LoVo (cell line): ENCODE results near the gene NR2C2.
"Not testable (repeated sequence)": the region's sequence is repeated elsewhere in the genome, so short reads cannot be mapped to it uniquely, and the experiment has no call there.

Experiments used
- DNase-seq: peaks from one replicate; pipeline ENCODE4 v3.0.0-alpha.2; 2016; ENCODE audit warnings: low spot score

NR2C2 gene

DNA sequence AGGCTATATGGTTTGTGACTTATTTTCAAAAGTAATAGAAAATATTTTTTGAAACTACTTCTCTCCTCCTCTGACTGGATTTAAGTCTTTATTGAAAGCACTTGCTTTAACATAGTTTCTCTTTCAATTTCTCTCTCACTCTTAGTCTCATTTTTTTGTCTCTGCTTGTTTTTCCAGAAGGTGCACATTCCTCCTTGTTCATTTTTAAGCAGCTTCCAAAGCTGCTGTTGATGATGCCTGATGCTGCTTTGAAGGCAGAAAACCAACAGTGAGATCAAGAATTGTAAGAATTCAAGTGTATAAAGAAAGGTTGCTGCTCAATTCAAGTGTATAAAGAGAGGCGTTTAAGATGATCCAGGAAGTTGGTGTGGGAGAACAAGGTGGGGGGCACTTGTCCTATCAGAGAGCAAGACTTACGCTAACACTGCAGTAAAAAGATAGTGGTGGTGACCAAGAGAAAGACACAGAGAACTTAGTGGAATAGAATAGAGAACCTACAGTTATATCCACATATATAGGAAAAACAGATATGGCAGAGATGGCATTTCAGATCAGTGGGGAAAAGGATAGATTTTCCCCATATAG, 12.1 kb downstream of the NR2C2 start:
- no peak for DNase-seq

DNA sequence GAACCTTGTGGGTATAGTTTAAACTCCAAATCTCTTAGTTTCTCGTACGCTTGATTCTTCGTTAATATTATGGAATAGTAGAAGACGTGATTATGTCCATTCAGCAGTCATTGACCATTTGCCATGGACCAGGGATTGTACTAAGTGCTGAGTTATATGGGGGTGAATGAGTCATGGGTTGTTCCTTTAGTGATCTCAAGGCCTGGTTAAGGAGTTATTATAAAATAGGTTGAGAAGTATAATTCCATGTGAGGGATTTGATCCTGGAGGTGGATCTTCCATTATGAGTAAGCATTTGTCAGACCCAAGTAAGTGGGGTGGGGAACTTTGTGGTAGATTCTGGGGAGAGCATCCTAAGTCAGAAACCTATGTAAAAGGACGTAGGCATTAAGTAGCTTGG, 15.4 kb downstream of the NR2C2 start:
- DNase-seq: no peak

DNA sequence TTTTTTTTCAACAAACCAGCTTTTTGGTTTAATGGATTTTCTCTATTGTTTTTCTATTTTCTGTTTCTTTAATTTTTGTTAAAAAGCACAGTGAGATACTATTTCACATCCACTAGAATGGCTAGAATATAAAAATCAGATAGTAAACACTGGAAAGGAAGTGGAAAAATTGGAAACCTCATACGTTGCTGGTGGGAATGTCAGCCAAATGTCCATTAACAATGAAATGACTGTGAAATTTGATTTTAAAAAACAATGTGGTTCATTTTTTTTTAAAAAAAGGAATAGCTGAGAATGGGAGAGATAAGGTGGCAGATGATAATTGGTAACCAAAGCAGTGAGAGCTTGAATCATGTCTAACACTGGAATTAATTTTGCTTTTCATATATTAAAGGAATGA, 19.9 kb downstream of the NR2C2 start:
- no peak for DNase-seq

DNA sequence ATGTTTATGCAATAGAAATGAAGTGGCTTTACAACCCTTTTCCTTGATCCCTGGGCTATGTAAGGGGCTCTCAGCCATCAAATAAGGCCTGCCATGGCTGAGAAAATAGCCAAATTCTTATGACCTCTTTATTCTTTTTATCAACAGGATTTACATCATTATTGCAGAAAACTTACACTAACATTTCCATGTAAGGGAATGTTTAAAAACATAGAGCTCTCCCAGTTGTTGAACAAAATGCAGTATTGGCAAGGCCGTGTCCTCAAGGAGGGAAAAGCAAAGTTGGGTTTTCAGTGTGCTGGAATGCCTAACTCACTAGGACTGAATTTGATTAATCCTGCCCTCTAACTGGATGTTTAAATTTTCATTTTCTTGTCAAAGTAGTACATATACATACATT, 22.3 kb downstream of the NR2C2 start:
- no peak for DNase-seq

DNA sequence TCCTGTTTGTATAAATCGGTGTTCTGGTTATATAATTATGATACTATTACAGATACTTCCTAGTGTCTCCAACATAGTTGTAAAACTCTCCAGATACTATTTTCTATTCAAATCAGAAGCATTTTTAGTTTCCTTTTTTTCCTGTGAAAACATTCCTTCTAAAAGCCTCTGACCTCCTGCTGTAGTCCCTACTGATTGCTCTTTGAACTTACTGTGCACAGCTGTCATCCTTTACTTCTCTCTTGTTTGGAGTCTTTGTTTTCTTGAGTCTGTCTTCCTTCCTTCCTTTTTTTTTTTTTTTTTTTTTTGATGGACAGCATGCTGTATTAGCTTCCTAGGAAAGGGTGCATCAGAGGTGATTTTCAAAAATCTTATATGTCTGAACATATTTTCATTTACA, 28.9 kb downstream of the NR2C2 start:
- DNase-seq: no peak

DNA sequence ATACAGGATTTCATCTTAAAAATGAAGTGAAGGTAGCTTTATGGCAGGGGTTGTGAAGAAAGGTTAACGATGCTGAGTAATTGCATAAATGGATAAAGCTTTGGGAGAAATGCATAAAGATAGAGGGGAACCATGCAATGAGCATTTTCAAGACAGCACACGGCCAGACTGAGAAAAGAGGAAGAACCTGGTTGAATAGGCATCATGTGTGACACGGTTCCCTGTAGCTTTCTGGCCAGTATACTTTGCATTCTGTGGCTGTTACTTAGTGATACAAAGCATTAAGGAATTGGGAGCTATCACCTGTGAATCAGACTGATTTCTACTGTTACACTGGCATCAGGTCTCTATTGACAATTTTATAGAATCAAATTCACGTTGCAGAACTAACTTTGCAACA, 33.3 kb downstream of the NR2C2 start:
- no peak for DNase-seq

DNA sequence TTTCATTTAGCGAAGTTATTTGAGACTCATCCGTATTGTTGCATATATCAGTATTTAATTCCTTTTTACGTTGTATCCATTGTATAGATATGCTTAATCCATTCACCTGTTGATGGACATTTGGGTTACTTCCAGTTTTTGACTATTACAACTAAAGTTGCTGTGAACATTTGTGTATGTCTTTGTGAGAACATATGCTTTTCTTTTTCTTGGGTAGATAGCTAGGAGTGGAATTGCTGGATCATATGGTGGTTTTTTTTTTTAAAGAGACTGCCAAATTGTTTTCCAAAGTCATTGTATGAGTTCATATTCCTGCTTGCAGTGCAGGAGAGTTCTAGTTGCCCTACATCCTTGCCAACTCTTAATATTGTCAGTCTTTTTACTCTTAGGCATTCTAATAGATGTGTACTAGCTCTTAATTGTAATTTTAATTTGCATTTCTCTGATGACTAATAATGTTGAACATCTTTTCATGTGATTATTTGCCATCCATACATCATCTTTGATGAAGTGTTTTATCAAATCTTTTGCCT, 37.3 kb downstream of the NR2C2 start:
- no peak for DNase-seq

DNA sequence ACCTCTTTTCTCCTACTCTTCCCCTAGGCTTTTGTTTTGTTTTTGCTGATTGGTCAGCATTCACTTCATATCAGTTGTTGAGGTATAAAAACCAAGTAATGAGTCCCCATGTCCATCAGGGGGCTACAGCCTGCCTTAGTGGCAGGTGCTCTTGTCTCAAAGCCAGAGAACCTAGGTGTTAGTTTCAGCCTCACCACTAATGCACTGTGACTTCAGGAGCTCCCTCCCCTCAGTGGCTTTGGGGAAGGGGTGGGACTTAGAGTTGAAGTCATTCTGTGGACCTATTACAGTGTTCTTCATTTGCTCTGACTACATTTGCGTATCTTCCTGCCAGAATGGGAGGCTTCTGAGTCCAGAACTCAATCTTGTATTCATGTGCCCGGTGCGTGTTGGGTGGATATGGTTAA, 41.6 kb downstream of the NR2C2 start:
- DNase-seq: no peak

DNA sequence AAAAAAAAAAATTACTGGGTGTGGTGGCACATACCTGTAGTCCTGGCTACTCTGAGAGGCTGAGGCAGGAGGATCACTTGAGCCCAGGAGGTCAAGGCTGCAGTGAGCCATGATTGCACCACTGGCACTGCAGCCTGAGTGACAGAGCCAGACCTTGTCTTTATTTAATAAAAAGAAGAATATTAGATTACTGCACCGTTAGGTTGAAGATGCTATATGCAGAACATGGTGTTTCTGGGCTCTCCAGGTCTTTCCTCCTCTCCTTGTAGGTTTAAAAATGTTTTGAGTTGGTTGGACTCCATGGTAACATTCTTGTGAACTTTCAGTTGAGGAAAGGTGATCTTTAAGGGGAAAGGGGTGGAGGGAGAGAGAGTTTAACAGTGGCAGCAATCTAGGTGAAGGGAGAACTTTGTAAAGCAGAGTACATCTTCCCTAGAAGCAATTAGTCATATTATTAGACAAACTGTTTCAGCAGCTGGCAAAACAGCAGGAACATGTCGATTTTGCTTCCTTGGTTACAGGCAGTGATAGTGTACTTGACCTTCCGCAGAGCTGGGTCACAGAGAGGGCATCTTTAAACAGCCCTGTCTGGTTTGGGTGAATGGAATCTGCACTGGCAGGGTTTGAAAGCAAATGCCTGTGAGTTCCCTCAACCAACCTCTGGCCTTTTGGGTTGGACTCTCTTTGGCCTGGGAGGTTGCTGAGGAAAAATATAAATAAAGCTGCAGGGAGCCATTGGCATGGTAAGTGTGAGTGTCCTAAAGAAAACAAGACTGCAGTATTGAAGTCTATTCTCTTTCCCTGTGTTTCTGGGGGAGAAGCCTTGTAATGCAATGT, 42.8 kb downstream of the NR2C2 start:
- DNase-seq: no peak

DNA sequence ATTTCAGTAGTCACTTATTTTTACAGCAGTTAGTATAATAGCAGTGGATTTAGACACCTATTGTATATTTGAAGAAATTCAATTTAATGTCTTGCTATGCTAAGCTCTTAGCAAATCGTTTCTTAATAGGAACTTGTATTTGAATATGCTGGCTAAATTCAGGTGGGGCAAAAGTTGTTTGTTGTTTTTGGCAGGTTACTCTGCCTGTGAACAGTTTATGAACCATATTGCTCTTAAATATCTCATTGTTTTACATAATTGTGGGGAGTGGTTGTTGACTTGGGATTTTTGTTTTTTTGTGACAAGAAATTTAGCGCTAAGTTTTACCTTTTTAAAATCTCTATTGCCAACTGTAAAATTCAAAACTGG, 43.4 kb downstream of the NR2C2 start:
- no peak for DNase-seq

DNA sequence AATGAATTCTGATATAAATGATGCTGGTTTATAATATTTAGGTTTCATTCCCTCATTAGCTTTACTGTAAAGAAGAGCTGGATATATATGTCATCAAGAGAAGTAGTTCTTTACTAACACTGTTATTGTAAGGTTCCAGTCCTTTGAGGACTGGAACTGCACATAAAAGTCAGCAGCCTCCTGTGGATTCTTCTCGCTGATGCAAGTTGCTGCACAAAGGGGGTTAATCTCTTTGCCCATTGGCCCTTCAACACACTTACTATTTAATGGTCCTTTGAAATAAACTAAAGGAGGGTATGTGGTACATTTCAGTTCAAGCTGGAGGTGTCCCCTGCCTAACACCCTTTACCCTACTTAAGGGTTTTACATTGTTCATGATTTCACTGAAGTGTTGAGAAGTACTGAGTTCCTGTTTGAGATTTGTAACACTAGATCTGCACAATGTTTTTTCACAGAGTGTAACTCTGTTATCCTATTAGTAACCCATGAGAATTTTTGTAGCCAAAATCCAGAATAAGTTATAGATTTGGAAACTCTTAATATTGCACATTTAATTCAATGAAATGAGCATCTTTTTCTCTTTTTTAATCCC, 43.9 kb downstream of the NR2C2 start:
- DNase-seq: no peak

DNA sequence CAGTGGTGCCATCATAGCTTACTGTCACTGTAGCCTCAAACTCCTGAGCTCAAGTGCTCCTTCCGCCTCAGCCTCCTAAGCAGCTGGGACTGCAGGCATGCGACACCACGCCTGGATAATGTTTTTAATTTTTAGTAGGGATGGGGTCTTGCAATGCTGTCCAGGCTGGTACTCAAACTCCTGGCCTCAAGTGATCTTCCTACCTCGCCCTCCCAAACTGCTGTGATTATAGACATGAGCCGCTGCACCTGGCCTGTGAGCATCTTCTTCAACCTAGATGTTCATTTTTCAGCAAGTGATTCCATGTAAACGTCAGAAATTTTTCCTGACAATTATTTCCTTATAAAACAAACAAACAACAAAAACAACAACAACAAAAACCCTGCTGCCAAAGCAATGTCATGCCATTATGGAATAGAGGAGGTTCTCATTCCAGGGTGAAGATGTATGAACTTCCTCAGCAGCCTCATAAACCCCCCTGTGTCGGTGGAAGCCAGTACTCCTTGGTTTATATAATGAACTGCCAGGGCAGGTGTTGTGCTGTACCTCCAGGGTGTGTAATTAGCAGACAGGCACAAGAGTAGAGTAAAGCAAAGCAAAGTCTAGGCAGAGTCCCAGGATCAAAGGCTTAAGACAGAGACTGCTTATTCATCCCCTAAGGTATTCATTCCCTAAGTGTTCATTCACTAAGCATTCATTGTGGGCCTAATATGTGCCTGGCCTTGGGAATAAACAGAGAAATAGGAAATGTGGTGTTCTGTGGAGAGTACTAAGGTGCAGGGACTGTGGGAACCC, 44.6 kb downstream of the NR2C2 start:
- no peak for DNase-seq

DNA sequence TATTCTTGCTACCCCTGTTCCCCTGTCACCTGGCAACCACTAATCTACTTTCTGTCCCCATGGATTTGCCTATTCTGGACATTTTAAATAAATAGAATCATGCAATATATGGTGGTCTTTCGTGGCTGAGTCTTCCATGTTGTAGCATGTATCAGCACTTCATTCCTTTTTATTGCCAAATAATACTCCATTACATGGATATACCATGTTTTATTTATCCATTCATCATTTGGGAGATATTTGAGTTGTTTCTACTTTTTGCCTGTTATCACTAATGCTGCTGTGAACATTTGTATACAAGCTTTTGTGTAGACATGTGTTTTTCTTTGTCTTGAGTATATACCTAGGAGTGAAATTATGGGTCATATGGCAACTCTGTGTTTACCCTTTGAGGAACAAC, 50.6 kb downstream of the NR2C2 start:
- DNase-seq: no peak

DNA sequence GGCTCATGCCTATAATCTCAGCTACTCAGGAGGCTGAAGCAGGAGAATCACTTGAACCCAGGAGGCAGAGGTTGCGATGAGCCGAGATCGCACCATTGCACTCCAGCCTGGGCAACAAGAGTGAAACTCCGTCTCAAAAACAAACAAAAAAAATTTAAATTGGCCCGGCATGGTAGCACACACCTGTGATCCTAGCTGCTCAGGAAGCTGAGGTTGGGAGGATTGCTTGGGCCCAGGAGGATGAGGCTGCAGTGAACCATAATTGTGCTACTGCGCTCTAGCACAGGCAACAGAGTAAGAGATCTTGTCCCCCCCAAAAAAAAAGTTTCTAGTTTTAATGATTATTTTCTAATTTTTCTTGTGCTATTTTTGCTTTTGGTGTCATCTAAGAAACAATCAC, 51.8 kb downstream of the NR2C2 start:
- DNase-seq: not testable (repeated sequence)

DNA sequence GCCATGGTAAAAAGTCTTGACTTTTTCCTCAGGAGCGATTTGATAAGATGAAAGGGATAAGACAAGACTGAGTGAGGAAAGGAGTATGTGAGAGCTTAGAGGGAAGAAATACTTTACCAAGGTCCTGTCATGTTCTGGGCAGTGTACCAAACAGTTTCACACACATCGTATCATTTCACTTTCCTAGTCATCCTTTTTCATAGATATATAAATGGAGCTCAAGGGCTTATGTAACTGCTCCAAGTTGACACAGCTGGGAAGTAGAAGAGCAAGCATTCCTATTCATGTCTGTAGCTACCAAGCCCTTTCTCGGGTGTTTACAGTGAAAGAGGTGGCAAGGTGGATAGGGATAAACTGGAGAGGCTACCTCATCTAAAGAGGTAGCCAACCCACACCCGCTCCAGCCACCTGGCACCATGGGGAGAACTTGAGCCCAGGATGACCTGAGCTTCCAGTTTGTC, 60.3 kb downstream of the NR2C2 start:
- no peak for DNase-seq

DNA sequence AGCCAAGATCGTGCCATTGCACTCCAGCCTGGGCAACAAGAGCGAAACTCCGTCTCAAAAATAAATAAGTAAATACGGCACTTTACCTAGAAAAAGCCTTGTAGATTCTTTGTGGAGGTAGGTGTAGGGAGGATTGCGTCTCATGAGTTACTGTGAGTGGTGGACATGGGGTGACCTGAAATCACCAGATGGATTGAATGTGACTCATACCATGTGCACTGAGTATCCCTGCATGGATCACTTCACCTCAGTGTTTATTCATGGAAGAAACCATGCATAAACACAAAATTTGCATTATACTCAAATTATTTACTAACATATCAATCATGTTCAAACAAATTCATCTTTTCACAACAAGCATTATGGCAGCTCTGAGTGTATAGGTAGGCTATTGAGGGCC, 61.8 kb downstream of the NR2C2 start:
- DNase-seq: no peak

DNA sequence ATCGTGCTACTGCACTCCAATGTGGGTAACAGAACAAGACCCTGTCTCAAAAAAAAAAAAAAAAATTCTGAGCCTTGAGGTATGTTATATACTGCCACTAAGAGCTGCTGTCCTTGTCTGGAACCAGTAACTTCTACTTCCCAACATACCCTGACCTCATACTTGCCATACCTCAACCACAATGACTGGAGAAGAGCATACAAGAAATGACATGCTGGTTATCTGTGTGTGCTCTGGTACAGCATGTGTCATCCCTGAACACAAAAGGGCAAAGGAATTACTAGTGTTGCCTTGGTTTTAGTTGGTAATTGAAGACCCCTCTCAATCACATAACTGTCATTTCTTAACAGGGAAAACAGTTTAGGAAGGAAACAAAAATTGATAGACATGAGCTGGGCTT, 63.3 kb downstream of the NR2C2 start:
- no peak for DNase-seq

DNA sequence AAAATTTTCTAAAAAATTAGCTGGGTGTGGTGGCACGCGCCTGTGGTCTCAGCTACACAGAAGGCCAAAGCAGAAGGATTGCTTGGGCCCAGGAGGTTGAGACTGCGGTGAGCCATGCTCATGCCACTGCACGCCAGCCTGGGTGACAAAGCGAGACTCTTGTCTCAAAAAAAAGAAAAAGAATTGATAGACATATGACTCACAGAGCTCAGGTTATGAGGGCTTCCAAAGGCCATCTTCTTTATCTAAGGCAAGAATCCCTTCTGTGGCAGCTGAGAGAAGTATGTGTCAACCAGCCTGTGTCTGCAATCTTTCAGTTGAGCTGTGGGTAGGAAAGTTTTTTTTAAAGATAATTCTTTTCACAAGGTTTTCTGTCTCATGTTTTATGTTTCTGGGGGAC, 63.8 kb downstream of the NR2C2 start:
- DNase-seq: no peak

DNA sequence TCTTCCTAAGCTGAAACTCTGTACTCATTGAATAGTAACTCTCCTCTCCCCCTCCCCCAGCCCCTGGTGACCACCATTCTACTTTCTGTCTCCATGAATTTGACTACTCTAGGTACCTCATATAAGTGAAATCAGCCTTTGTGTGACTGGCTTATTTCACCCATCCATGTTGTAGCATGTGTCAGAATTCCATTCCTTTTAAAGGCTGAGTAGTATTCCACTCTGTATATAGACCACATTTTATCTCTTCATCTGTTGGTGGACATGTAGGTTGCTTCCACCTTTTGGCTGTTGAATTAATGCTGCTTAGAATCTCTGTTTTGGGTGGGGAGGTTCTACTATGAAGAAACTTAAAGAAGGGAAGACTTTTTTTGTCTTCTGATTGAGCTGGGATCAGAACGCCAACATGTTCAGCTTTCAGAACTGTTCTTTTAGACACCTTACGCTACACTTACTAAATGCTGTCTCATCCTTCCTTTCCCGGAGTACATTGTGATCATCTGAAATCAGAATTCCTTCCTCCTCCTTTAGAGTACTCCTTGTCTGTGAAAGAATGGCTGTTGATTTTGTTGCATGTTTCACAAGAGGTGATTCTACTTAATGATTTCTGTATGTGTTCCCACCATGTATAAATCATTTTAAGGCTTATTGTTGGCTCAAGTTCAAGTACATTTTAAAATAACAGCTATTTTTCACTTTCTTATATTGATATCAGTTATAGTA, 67.4 kb downstream of the NR2C2 start:
- no peak for DNase-seq

DNA sequence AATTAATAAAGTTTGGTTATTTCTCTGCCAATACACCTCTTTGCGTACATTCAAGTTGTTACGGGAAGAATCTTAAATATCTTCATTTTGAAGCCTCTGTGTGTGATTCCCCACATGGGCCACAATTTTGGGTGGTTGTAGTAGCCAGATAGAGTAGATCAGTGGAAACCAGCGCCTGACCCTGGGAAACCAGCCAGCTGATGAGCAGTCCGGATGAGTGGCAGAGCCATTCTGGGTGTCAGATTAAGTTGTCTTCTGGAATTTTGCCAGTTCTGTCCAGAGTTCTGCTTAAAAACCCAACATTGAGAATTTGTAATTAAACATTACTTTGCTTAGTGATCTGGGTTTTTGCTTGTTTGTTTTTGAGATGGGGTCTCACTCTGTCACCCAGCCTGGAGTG, 68.1 kb downstream of the NR2C2 start:
- DNase-seq: no peak

DNA sequence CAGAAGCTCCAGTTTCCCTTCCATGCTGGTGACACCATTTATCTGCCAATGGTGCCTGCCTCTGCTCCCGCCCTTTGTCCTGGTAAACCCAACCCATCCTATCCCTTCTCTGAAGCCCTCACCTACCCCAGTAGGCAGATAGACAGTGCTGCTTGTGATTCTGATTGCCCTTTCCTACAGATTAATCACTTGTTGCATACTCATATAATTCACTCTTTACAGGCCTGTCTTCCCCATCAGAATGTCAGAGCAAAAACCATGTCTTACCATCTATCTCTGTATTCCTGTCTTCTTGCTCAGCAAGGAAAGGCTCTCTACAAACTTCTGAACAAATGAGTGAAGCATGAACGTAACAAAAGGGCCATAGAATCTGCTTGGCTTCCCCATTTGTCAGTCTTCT, 69.8 kb downstream of the NR2C2 start:
- no peak for DNase-seq

DNA sequence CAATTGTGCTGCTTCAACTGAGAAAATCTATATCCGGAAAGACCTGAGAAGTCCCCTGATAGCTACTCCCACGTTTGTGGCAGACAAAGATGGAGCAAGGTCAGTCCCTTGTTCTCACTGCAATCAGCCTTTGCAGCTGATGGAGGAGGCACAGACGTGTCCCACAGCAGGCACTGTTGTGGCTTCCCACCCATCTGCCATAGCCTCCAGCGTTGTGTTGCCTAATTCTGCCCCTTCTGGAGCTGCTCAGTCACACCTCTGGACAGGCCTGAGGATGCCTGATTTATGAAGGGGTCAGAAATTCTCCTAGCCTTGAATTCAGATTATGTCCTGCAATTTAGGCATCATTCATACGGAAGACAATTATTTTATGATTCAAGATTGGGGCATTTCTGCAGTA, 75.9 kb downstream of the NR2C2 start:
- no peak for DNase-seq
